K562 (cell line): ENCODE results near the gene IFT25. TPM values are rescaled to one million over a fixed set of nuclear protein-coding genes. Genes with fewer than 3 reads are reported as not detected.

ENCODE experiments used
- BACH1 ChIP-seq: fragments of 200-800 bp; sonication (Bioruptor generic); IDR thresholded peaks from 2 replicates; pipeline ENCODE4 v1.6.1; 2016; ENCODE audit warnings: missing genetic modification characterization, missing compliant biosample characterization
- CHCHD3 ChIP-seq: fragments of 250-450 bp; sonication (Bioruptor Pico); IDR thresholded peaks from 2 replicates; pipeline ENCODE4 v2.1.2; 2022; ENCODE audit warnings: mild to moderate bottlenecking
- CHD1 ChIP-seq: fragments of 200-600 bp; sonication (generic); IDR thresholded peaks from one replicate; pipeline ENCODE4 v1.6.1; 2012; ENCODE audit warnings: mild to moderate bottlenecking, moderate library complexity, low read length, inconsistent platforms
- CREM ChIP-seq: IDR thresholded peaks from 2 replicates; pipeline ENCODE4 v1.6.1; 2014; ENCODE audit warnings: antibody characterized with exemption, low read depth
- ELF4 ChIP-seq: fragments of 450-650 bp; formaldehyde crosslinking; IDR thresholded peaks from 2 replicates; pipeline ENCODE4 v1.4.0; 2022; ENCODE audit warnings: missing genetic modification characterization
- FOXJ2 ChIP-seq: fragments of 200-800 bp; sonication (Bioruptor generic); IDR thresholded peaks from 2 replicates; pipeline ENCODE4 v1.6.1; 2016; ENCODE audit warnings: missing genetic modification characterization, missing compliant biosample characterization
- GABPB2 ChIP-seq: fragments of 250-450 bp; sonication (Bioruptor Pico); conservative IDR thresholded peaks from 2 replicates; pipeline ENCODE4 v1.5.1; 2021; ENCODE audit warnings: mild to moderate bottlenecking
- NFIC ChIP-seq: fragments of 450-650 bp; IDR thresholded peaks from 2 replicates; pipeline ENCODE4 v1.6.1; 2017; ENCODE audit warnings: mild to moderate bottlenecking, inconsistent platforms
- POLR2H ChIP-seq: IDR thresholded peaks from 2 replicates; pipeline ENCODE4 v1.6.1; 2016; ENCODE audit warnings: missing genetic modification characterization, low read depth, mild to moderate bottlenecking, control low read depth, missing compliant biosample characterization, moderate library complexity
- SAFB2 ChIP-seq: fragments of 200-400 bp; formaldehyde crosslinking; IDR thresholded peaks from 2 replicates; pipeline ENCODE4 v1.6.1; 2018; ENCODE audit warnings: borderline replicate concordance, low read length, low read depth, moderate library complexity; ENCODE audit not compliant: severe bottlenecking
- SMAD1 ChIP-seq: fragments of 150-350 bp; IDR thresholded peaks from 2 replicates; pipeline ENCODE4 v1.6.1; 2014; ENCODE audit warnings: low read length, low read depth; ENCODE audit not compliant: partially characterized antibody
- SRSF9 ChIP-seq: fragments of 200-400 bp; formaldehyde crosslinking; IDR thresholded peaks from 2 replicates; pipeline ENCODE4 v1.6.1; 2017; ENCODE audit warnings: low read depth, low read length, borderline replicate concordance
- ZFP1 ChIP-seq: fragments of 450-650 bp; formaldehyde crosslinking; IDR thresholded peaks from 2 replicates; pipeline ENCODE4 v1.4.0; 2020; ENCODE audit warnings: mild to moderate bottlenecking, mixed read lengths
- ZFX ChIP-seq: sonication (generic); formaldehyde crosslinking; IDR thresholded peaks from 2 replicates; pipeline ENCODE4 v1.8.0; 2022; ENCODE audit warnings: mild to moderate bottlenecking, missing genetic modification reagents, moderate library complexity
- ZNF124 ChIP-seq: sonication (generic); formaldehyde crosslinking; IDR thresholded peaks from 2 replicates; pipeline ENCODE4 v1.8.1; 2022; ENCODE audit warnings: missing genetic modification reagents
- ZNF140 ChIP-seq: fragments of 250-450 bp; sonication (Bioruptor Pico); IDR thresholded peaks from 2 replicates; pipeline ENCODE4 v1.8.0; 2021; ENCODE audit warnings: moderate library complexity, mild to moderate bottlenecking, inconsistent platforms
- ZNF174 ChIP-seq: fragments of 250-450 bp; sonication (Bioruptor Pico); IDR thresholded peaks from 2 replicates; pipeline ENCODE4 v1.4.0; 2020; ENCODE audit warnings: mild to moderate bottlenecking
- ZNF699 ChIP-seq: fragments of 250-450 bp; sonication (Bioruptor Pico); IDR thresholded peaks from 2 replicates; pipeline ENCODE4 v1.8.0; 2021; ENCODE audit warnings: mild to moderate bottlenecking, moderate library complexity; ENCODE audit not compliant: insufficient replicate concordance
- polyA plus RNA-seq, 8 experiments: library from polyadenylated mRNA; depleted of rRNA in 4 of 8; stranded (reverse) in 5 of 8; unstranded in 3 of 8; fragments of >200 nt; fragmentation: Nextera tagmentation in 2 of 8; fragmentation: Illumina TruSeq in 1 of 8; extraction: Ambion mirVana in 2 of 8; extraction: Trizol in 1 of 8; gene quantifications; 2 replicates each; pipeline versions ENCODE4 v1.2.1 to v1.2.3, GENCODE V29; 2011 to 2014; ENCODE audit warnings: inconsistent platforms in 1 of 8, missing spikeins in 1 of 8
- total RNA-seq, 7 experiments: library from RNA; depleted of rRNA in 6 of 7; stranded (reverse); fragments of >200 nt in 6 of 7; fragmentation: Illumina TruSeq in 2 of 7; extraction: Trizol in 2 of 7; gene quantifications; 2 replicates each; pipeline versions ENCODE4 v1.2.1 to v1.2.3, GENCODE V29; 2011 to 2021; ENCODE audit warnings: low replicate concordance in 1 of 7
- TF ChIP-seq, protein P1 (sequence below): fragments of 150-350 bp; IDR thresholded peaks from 2 replicates; pipeline ENCODE4 v1.6.1; 2014; ENCODE audit warnings: low read depth, mild to moderate bottlenecking, low read length, borderline replicate concordance
- TF ChIP-seq, protein P2 (sequence below): fragments of 250-450 bp; sonication (Bioruptor Pico); IDR thresholded peaks from 2 replicates; pipeline ENCODE4 v1.9.0; 2021; ENCODE audit warnings: mild to moderate bottlenecking, inconsistent platforms
- TF ChIP-seq, protein P3 (sequence below), 2 experiments: fragments of 450-650 bp; IDR thresholded peaks; 2 replicates each; pipeline ENCODE4 v1.6.1; 2016

IFT25 gene
- total and polyA plus RNA-seq, 9 of the 15 experiments (the other 6 are each of a cell fraction or from before 2014, with no cell fraction given) = 93.6 to 209 (median 167) TPM

DNA sequence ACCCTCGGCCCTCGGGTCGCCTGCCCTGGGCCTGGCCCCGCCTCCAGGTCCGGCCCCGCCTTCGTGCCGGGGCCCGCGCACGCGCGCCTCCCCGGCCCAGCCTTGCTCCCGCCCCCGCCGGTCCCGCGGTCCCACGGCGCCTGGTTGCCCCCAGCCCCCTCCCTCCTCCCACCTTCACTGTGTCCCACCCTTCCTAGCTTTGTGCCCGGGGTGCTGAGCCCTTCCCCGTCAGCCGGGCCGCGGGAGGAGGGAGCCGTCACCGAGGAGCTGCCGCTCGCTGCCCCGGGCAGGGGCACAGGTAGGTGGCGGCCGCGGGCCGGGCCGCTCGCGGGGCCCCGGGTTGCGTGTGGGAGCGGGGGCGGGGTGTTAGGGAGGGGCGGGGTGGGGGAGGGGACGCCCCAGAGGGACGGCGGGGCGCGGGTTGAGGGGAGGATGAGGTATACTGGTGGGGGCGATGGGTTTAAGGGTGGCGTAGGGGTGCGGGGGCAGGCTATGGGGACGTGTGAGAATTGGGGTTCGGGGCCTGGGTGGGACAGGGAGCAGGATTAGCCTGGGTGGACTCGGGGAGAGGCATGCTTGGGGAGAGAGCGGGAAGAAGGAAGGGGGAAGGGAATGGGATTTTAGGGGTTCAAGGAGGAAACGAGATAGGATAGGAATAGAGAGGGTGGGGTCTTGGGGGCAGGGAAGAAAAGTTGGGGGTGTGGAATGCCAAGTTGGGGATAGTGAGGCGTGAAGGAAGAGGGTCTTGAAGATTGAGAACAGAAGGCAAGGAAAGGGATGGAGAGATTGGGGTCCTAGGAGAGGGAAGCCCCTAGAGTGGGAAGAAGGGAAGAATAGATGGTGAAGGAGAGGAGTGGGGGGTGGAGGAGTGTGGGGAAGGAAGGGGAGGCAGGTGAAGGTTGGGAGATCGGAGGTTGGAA, 1.0 kb upstream of the IFT25 start, which contains the start of gene LRRC42 (continued):
- TF ChIP-seq, protein P1, sequence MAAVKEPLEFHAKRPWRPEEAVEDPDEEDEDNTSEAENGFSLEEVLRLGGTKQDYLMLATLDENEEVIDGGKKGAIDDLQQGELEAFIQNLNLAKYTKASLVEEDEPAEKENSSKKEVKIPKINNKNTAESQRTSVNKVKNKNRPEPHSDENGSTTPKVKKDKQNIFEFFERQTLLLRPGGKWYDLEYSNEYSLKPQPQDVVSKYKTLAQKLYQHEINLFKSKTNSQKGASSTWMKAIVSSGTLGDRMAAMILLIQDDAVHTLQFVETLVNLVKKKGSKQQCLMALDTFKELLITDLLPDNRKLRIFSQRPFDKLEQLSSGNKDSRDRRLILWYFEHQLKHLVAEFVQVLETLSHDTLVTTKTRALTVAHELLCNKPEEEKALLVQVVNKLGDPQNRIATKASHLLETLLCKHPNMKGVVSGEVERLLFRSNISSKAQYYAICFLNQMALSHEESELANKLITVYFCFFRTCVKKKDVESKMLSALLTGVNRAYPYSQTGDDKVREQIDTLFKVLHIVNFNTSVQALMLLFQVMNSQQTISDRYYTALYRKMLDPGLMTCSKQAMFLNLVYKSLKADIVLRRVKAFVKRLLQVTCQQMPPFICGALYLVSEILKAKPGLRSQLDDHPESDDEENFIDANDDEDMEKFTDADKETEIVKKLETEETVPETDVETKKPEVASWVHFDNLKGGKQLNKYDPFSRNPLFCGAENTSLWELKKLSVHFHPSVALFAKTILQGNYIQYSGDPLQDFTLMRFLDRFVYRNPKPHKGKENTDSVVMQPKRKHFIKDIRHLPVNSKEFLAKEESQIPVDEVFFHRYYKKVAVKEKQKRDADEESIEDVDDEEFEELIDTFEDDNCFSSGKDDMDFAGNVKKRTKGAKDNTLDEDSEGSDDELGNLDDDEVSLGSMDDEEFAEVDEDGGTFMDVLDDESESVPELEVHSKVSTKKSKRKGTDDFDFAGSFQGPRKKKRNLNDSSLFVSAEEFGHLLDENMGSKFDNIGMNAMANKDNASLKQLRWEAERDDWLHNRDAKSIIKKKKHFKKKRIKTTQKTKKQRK = no peak
- TF ChIP-seq BACH1 (tag) (no peak), POLR2H (tag) (no peak), CHD1 (no peak), GABPB2 (CRISPR knock-in tag) (no peak), SMAD1 (peak; percentile 31), ZFP1 (CRISPR knock-in tag) (no peak), NFIC (peak; percentile 47), ZNF174 (CRISPR knock-in tag) (no peak), ZNF124 (CRISPR knock-in tag) (no peak), ELF4 (peak; percentile 30; the same call in 1 of the 2 replicates), ZNF140 (CRISPR knock-in tag) (no peak), FOXJ2 (tag) (no peak), CREM (no peak), CHCHD3 (CRISPR knock-in tag) (no peak), ZNF699 (CRISPR knock-in tag) (no peak), SRSF9 (no peak), ZFX (CRISPR knock-in tag) (peak; percentile 66; the same call in 1 of the 2 replicates), SAFB2 (no peak)
- TF ChIP-seq, protein P2, sequence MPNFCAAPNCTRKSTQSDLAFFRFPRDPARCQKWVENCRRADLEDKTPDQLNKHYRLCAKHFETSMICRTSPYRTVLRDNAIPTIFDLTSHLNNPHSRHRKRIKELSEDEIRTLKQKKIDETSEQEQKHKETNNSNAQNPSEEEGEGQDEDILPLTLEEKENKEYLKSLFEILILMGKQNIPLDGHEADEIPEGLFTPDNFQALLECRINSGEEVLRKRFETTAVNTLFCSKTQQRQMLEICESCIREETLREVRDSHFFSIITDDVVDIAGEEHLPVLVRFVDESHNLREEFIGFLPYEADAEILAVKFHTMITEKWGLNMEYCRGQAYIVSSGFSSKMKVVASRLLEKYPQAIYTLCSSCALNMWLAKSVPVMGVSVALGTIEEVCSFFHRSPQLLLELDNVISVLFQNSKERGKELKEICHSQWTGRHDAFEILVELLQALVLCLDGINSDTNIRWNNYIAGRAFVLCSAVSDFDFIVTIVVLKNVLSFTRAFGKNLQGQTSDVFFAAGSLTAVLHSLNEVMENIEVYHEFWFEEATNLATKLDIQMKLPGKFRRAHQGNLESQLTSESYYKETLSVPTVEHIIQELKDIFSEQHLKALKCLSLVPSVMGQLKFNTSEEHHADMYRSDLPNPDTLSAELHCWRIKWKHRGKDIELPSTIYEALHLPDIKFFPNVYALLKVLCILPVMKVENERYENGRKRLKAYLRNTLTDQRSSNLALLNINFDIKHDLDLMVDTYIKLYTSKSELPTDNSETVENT (CRISPR knock-in tag) = no peak
- TF ChIP-seq, protein P3, sequence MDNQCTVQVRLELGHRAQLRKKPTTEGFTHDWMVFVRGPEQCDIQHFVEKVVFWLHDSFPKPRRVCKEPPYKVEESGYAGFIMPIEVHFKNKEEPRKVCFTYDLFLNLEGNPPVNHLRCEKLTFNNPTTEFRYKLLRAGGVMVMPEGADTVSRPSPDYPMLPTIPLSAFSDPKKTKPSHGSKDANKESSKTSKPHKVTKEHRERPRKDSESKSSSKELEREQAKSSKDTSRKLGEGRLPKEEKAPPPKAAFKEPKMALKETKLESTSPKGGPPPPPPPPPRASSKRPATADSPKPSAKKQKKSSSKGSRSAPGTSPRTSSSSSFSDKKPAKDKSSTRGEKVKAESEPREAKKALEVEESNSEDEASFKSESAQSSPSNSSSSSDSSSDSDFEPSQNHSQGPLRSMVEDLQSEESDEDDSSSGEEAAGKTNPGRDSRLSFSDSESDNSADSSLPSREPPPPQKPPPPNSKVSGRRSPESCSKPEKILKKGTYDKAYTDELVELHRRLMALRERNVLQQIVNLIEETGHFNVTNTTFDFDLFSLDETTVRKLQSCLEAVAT (IDR thresholded peaks at IDR 0.05) = peak; percentile 36 to 55; a peak in 2 of 4 replicates
